ENCODE measurements around the gene COLQ.
A peak's percentile ranks its signal among the peaks of the same experiment; 100 is the strongest.
"Not testable (repeated sequence)": the region's sequence is repeated elsewhere in the genome, so short reads cannot be mapped to it uniquely, and the experiment has no call there.

The COLQ gene

DNA sequence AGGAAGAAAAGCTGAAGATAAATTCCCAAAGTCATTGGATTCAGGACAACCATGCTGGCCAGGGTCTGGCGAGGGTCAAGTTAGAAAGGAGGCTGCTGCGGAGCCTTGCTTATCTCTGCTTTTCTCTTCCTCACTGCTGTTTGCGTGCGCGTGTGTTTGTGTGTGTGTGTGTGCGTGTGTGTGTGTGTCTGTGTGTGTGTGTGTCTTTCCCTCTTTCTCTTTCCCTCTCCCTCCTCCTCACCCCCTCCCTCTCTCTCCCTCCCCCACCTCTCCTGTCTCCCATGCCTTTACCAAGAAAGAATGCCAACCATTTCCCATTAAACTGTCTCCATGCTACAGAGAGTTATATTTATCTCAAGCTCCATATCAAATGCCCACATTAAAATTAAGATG lies at the start of gene COLQ:
Gene COLQ, minus strand, starts transcription at position 134 of the 393 bp plus-strand sequence. Its CDS starts 81 bp downstream, at position 53.
- no peak for DNase-seq (ENCODE audit: insufficient read length, low spot score)
- no peak for FAIRE-seq
- no peak for TF ChIP-seq POLR2A (IDR thresholded peaks at IDR 0.05; ENCODE audit: low read depth, low read length)

GRCh38 chr3:15563190-15563589 lies 41.7 kb upstream of the COLQ start:
- DNase-seq (ENCODE audit: insufficient read length, low spot score): no peak
- no peak for TF ChIP-seq POLR2A (IDR thresholded peaks at IDR 0.05; ENCODE audit: low read depth, low read length)
- no peak for FAIRE-seq

DNA sequence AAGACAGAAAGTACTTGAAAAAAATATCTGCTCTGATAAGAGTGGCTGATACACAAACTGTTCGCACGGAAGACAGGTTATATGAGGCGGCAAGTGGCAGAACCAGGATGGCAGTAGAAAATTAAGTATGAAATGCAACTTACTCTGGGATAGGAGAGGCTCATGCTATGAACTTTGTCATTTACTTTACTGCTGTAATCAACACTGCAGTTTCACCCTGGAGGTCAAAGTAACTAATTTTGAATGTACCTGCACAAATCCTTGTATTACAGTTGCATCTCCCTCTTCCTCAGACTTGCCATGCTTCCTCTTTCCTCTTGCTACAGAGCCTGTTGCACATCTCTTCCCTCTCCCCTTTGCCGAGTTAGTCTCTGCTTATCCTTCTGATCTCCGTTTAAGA lies 41.1 kb upstream of the COLQ start:
- TF ChIP-seq POLR2A (IDR thresholded peaks at IDR 0.05; ENCODE audit: low read depth, low read length): no peak
- DNase-seq (ENCODE audit: insufficient read length, low spot score) (no peak), FAIRE-seq (no peak)

- no peak for FAIRE-seq
- TF ChIP-seq POLR2A (IDR thresholded peaks at IDR 0.05; ENCODE audit: low read depth, low read length): no peak
These were observed 37.1 kb upstream of the COLQ start for GRCh38 chr3:15558581-15558980.

GRCh38 chr3:15557511-15557946 lies 36.0 kb upstream of the COLQ start:
- FAIRE-seq (peak; percentile 94), DNase-seq (ENCODE audit: insufficient read length, low spot score) (peak; percentile 33)
- no peak for TF ChIP-seq POLR2A (IDR thresholded peaks at IDR 0.05; ENCODE audit: low read depth, low read length)

More at GRCh38 chr3:15558581-15558980, 37.1 kb upstream of the COLQ start:
- no peak for DNase-seq (ENCODE audit: insufficient read length, low spot score)

- TF ChIP-seq POLR2A (IDR thresholded peaks at IDR 0.05; ENCODE audit: low read depth, low read length): no peak
- FAIRE-seq: no peak
- DNase-seq (ENCODE audit: insufficient read length, low spot score): no peak
These were observed 35.0 kb upstream of the COLQ start for GRCh38 chr3:15556512-15556911.

- FAIRE-seq: no peak
- no peak for TF ChIP-seq POLR2A (IDR thresholded peaks at IDR 0.05; ENCODE audit: low read depth, low read length)
These were observed 32.2 kb upstream of the COLQ start for GRCh38 chr3:15553749-15554148.

DNA sequence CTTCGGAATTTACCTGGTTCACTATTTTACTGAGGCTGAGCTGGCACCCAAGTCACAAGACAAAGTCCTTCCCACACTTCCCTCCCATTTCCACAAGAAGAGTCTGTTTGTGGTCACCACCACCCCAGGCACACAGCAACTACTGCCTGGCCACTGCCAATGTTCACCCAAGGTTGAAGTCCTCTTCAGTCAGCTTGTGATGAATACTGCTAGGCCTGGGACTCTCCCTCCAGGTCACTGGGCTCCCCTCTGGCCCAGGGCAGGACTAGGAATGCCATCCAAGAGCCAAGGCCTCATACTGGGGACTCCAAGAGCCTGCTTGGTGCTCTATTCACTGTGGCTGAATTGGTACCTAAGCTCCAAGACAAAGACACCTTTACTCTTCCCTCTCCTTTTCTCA lies 30.4 kb upstream of the COLQ start:
- FAIRE-seq (no peak), DNase-seq (ENCODE audit: insufficient read length, low spot score) (no peak)
- no peak for TF ChIP-seq POLR2A (IDR thresholded peaks at IDR 0.05; ENCODE audit: low read depth, low read length)

More at GRCh38 chr3:15553749-15554148, 32.2 kb upstream of the COLQ start:
- DNase-seq (ENCODE audit: insufficient read length, low spot score): no peak

GRCh38 chr3:15549846-15550245 lies 28.3 kb upstream of the COLQ start:
- FAIRE-seq (no peak), DNase-seq (ENCODE audit: insufficient read length, low spot score) (no peak)
- no peak for TF ChIP-seq POLR2A (IDR thresholded peaks at IDR 0.05; ENCODE audit: low read depth, low read length)

DNA sequence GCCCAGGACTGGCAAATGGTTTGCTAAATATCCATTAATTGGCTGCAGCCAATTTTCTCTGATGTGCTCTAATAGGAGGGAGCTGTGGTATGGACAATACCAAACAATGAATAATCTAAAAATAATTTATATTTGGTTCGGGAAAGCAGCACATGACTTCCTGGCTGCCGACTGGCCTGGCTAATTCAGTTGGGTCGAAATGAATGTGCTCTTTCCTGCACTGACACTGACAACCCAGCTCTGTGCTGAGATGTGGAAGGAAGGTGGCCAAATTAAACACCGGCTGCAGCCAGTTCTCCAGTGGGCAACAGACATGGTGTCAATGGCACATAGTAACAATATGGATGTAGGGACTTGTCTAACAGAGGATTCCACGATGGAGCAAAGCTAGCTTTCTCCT lies 21.1 kb upstream of the COLQ start:
- no peak for FAIRE-seq
- TF ChIP-seq POLR2A (IDR thresholded peaks at IDR 0.05; ENCODE audit: low read depth, low read length): no peak
- no peak for DNase-seq (ENCODE audit: insufficient read length, low spot score)

DNA sequence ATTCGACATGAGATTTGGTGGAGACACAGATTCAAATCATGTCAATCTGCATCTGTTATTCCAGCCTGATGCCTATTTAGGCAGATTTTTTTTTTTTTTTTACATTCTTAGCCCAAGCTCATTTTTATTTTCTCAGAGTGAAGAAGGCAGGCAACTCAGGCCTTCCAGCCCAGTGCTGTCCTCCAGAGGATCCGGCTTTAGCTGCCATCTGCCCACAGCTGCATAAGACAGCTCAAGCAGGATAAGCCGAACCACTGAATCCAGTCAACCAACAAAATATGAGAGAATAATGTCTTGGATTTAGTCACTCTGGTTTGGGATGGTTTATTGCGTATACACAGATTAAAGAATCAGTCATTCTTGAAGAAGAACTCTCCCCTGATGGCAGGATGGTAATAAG lies 19.9 kb upstream of the COLQ start:
- FAIRE-seq (no peak), DNase-seq (ENCODE audit: insufficient read length, low spot score) (no peak)
- no peak for TF ChIP-seq POLR2A (IDR thresholded peaks at IDR 0.05; ENCODE audit: low read depth, low read length)

DNA sequence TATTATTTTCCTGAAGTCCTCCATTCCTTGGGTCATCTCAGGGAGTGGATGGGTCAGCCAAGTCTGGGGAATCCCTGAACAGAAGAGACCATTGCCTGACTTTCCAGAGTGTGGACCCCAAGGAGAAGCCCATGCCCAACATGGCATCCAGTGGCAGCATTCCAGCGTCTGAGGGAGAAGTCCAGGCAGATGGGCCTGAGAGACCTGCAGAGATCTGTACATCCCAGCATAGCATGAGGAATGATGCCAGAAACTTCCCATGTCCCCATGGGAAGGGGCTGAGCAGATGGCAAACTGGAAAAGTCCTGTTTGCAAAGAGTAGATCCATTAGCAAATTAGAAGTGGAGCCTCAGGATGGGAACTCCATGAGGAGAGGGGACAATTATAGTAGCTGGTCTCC lies 17.6 kb upstream of the COLQ start:
- no peak for TF ChIP-seq POLR2A (IDR thresholded peaks at IDR 0.05; ENCODE audit: low read depth, low read length)
- FAIRE-seq (no peak), DNase-seq (ENCODE audit: insufficient read length, low spot score) (no peak)

DNA sequence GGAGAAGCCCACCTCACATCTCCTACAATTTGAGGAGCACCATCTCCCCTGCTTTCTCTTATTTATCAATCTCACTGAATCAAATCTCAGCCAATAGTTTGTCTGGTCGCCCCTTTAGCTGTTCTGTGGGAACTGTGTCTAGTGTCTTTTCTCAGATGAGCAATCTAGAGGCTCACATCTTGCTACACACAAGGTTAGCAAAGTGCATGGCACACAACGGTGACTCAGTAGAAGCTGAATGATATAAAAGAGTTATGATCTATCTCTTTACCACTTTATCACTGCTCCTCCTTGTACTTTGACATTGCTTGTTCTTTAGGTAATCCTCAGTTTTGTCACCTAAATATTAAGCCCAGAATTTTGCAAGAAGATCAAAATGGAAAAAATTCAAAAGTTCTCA lies 16.8 kb upstream of the COLQ start:
- no peak for FAIRE-seq
- no peak for TF ChIP-seq POLR2A (IDR thresholded peaks at IDR 0.05; ENCODE audit: low read depth, low read length)
- DNase-seq (ENCODE audit: insufficient read length, low spot score): no peak

GRCh38 chr3:15536856-15537255 lies 15.3 kb upstream of the COLQ start:
- FAIRE-seq (no peak), DNase-seq (ENCODE audit: insufficient read length, low spot score) (no peak)
- no peak for TF ChIP-seq POLR2A (IDR thresholded peaks at IDR 0.05; ENCODE audit: low read depth, low read length)

DNA sequence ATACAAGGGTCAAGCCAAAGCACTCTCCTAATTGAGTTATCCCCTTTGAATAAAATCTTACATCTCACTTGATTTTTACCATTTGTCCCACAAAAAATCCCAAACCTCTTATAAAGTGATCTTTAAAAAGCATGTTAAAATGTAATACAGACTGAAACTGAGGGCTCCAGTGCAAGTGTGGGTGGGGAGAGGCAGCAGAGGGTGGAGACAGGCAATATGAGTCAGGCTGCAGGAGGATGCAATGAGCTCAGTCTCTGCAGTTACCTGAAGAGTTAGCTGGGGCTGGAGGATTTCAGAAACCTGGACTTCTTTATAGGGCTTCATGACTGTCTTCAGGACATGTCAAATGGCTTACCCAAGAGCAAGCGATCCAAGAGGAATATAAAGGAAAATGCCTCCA lies 14.2 kb upstream of the COLQ start:
- DNase-seq (ENCODE audit: insufficient read length, low spot score): no peak
- no peak for TF ChIP-seq POLR2A (IDR thresholded peaks at IDR 0.05; ENCODE audit: low read depth, low read length)
- no peak for FAIRE-seq

DNA sequence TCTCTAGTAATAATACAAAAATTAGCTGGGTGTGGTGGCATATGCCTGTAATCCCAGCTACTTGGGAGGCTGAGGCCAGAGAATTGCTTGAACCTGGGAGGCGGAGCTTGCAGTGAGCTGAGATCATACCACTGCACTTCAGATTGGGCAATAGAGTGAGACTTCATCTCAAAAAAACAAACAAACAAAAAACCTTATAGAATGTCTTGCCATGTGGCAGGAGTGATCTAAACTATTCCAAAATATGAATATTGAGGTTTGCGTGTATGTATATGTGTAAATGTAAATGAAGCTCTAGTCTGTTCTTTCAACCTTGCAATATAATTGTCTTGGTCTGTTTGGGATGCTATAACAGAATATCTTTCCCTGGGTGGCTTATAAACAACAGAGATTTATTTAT lies 11.1 kb upstream of the COLQ start:
- FAIRE-seq; DNase-seq (ENCODE audit: insufficient read length, low spot score): not testable (repeated sequence)

Data from H54 (cell line).